Activated CD4-positive, alpha-beta T cell treated with anti-CD3 and anti-CD28 coated beads for 1 hour (primary cell): ENCODE results near the gene B3GNT5.
A peak's percentile ranks its signal among the peaks of the same experiment; 100 is the strongest.
"Not testable (repeated sequence)": the region's sequence is repeated elsewhere in the genome, so short reads cannot be mapped to it uniquely, and the experiment has no call there.

Experiments
- DNase-seq: peaks from one replicate; pipeline ENCODE4 v3.0.0-alpha.2; 2020

The B3GNT5 gene, protein sequence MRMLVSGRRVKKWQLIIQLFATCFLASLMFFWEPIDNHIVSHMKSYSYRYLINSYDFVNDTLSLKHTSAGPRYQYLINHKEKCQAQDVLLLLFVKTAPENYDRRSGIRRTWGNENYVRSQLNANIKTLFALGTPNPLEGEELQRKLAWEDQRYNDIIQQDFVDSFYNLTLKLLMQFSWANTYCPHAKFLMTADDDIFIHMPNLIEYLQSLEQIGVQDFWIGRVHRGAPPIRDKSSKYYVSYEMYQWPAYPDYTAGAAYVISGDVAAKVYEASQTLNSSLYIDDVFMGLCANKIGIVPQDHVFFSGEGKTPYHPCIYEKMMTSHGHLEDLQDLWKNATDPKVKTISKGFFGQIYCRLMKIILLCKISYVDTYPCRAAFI

GRCh38 chr3:183252973-183253527 is at the start of gene B3GNT5:
B3GNT5 (plus strand) TSS chr3:183253253; CDS start chr3:183269799, 16,546 bp downstream.
- peak; percentile 12 for DNase-seq

- DNase-seq = no peak
These were observed 49.4 kb upstream of the B3GNT5 start for GRCh38 chr3:183203670-183204069.

DNA sequence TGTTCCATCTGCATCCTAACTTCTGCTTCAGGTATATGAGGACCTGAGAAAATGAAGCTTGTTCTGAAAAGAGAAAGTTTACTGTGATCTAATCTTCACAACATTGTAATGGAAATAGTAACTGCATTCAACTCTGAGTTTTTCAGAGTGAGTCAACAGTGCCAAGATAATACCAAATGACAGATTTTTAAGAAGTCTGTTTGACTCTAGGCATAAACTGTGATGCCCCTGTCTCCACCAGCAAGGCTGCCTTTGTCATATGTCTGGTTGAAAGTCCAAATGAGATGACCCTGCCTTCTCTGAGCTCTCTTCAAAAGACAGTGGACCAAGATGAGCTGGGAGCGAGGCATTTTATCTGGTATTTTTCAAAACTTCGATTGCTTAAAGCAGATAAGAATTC is 44.8 kb upstream of the B3GNT5 start:
- DNase-seq = no peak

DNA sequence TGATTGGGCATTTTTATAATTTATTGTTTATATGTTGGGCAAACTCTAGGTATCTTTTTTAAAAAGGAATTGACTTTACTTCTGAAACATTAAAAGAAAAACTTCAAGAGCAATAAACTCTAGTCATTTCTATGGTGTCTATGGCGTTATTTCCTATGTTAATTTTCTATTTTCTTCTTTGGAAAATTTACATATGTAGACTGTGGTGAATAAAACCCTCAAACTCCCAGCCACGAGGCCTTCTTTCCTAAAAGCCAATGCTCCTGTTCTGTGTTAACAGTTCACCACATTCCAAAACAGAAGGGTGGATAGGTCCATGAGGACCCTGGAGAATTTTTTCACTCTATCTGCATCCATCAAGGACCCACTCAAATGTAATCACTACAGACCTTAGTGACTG is 44.3 kb upstream of the B3GNT5 start:
- DNase-seq = no peak

DNA sequence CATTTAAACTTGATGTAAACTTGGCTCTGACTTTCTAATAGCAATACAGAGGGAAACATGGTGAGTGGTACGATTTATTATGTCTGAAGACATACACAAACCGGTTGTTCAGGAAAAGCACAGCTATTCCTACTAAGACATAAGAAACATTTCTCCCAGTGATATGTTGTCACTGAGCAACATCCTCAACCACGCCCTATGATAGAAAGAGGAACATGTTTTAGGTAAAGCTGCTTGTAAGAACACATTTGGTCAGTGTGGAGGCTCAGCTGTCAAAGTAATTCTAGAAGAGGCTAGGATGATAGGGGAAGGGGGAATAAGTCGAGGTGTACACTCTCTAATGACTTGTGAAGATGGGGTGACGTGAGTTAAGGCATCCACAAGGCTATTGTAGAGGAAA is 42.7 kb upstream of the B3GNT5 start:
- DNase-seq = no peak

GRCh38 chr3:183210862-183211341 is 42.2 kb upstream of the B3GNT5 start:
- no peak for DNase-seq

- DNase-seq = no peak
These were observed 41.7 kb upstream of the B3GNT5 start for GRCh38 chr3:183211352-183211751.

DNA sequence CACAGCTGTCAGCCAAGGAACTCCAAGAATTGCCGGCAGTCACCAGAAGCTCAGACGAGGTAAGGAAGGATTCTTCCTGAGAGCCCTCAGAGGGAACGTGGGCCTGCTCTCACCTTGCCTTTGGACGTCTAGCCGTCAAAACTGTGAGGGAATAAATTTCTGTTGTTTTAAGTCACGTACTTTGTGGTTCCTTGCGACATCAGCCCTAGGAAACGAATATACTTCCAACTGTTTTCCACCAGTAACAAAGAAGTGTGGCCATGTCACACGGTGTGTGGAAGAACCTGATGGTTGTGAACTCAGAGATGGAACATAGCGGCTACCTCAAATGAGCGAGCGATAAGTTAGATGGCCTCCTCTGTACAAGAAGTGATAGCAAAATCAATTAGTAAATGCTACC is 41.0 kb upstream of the B3GNT5 start:
- no peak for DNase-seq

GRCh38 chr3:183212565-183212964 is 40.5 kb upstream of the B3GNT5 start:
- no peak for DNase-seq

GRCh38 chr3:183213415-183214276 is 39.4 kb upstream of the B3GNT5 start:
- no peak for DNase-seq

GRCh38 chr3:183214277-183214612 is 38.8 kb upstream of the B3GNT5 start:
- no peak for DNase-seq

GRCh38 chr3:183215591-183216202 is 37.4 kb upstream of the B3GNT5 start:
- DNase-seq = no peak

DNA sequence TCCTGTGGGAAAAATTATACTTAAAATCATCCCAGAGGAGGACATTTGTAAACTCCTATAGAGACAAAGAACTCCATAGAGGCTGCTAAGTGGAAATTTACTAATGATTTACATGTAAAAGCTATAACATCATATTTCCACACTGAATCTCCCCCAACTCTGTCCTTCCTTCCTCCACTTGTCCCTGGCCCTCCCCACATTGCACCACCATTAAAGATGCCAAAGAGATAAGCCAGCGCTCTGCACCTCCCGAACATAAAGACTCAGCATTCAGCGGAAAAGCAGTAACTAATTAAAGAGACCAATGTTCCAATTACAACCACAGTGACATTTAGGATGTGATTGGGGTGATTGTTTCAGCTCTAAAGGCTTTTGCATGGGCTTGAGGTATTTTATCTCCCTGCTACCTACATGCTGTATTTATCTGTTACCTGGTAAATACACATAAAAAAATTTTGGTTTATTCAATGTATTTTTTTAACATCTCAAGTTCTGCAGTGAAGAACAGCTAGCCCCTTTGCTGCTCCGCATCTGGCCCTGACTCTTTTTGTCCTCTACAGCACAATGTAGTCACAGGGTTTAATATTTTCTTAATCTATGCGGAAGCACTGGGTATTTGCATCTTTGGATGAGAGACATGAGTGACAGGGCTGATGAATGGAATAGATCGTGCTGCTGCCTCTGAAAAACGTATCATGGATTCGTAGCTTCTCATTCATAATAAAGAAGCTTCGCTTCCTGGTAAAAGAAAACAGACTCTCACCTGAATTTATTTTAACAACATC is 35.3 kb upstream of the B3GNT5 start:
- no peak for DNase-seq

DNA sequence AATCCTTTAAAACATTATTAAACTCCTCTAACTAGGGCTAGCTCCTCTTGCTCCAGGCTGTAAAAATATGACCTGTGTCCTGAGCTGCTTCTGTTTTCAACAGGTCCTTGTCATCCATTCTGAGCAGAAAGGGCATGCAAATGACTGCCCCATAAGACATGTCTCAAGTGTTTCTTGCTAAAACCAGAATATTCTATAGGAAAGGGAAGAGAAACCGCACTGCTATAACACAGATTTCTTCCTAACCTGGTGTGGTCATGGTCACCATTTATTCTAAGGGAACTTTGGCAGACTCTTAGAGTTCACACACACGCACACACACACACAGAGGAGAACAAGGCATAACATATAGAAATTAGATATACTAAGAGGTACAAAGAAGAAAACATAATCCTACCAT is 34.2 kb upstream of the B3GNT5 start:
- DNase-seq = no peak

- no peak for DNase-seq
These were observed 32.2 kb upstream of the B3GNT5 start for GRCh38 chr3:183220828-183221227.

GRCh38 chr3:183222631-183223235 is 30.3 kb upstream of the B3GNT5 start:
- no peak for DNase-seq

GRCh38 chr3:183224180-183224970 is 28.7 kb upstream of the B3GNT5 start:
- peak; percentile 9 for DNase-seq

DNA sequence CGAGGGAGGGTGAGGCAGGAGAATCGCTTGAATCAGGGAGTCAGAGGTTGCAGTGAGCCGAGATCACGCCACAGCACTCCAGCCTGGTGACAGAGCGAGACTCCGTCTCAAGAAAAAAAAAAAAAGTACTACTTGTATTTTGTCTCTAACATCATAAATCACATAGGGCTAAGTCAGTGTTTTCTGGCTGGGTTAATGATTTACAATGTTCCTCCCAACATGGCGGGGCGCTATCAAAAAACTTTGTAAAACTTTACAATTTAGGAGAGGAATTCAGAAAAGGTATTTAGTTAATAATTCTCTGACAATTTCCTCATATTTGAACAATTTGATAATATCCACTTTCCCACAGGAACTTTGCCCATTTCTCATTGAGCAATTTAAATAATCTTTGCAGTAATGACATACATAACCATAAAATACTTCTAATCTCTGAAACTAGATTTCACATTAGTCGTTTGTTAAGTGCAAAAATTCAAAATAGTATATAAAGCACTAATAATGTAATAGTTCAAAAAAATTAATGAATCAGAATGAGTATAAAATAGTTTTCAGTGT is 26.6 kb upstream of the B3GNT5 start:
- DNase-seq = no peak

DNA sequence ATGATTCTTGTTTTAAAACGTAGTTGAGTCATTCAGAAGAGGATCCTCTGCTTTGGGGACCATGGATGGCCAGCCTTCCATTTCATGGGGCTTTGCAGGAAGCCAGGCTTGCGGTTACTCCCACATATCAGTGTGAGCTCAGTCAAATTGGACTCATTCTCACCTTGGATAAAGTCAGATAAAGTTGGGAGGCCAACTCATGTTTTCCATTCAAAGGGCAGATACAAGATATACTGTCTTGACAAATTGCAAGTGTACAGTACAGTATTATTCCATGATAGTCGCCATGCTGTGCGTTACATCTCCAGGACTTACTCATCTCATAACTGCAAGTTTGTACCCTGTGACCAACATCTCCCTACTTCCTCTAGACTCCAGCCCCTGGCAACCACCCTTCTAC is 25.5 kb upstream of the B3GNT5 start:
- no peak for DNase-seq

- DNase-seq = no peak
These were observed 23.9 kb upstream of the B3GNT5 start for GRCh38 chr3:183229178-183229577.

DNA sequence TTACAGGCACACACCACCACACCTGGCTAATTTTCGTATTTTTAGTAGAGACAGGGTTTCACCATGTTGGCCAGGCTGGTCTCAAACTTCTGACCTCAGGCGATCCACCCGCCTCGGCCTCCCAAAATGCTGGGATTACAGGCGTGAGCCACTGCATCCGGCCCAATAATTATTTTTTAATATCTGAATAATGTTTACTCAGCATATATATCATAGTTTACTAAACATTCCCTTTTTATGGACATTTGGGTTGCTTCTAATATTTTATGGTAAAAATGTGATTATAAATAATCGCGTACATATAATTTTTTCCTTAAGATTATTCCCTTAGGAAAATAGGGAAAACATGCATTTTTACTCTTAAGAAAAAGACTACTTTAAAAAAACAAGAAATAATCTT is 22.8 kb upstream of the B3GNT5 start:
- DNase-seq = not testable (repeated sequence)
